ENCODE measurements around the gene COMT. TPM values are rescaled to one million over a fixed set of nuclear protein-coding genes. Genes with fewer than 3 reads are reported as not detected.
A peak's percentile ranks its signal among the peaks of the same experiment; 100 is the strongest.

The COMT gene
- total and polyA plus RNA-seq, 9 of the 15 experiments (the other 6 are each of a cell fraction or from before 2014, with no cell fraction given), result 12.5 to 351 (median 155) TPM

DNA sequence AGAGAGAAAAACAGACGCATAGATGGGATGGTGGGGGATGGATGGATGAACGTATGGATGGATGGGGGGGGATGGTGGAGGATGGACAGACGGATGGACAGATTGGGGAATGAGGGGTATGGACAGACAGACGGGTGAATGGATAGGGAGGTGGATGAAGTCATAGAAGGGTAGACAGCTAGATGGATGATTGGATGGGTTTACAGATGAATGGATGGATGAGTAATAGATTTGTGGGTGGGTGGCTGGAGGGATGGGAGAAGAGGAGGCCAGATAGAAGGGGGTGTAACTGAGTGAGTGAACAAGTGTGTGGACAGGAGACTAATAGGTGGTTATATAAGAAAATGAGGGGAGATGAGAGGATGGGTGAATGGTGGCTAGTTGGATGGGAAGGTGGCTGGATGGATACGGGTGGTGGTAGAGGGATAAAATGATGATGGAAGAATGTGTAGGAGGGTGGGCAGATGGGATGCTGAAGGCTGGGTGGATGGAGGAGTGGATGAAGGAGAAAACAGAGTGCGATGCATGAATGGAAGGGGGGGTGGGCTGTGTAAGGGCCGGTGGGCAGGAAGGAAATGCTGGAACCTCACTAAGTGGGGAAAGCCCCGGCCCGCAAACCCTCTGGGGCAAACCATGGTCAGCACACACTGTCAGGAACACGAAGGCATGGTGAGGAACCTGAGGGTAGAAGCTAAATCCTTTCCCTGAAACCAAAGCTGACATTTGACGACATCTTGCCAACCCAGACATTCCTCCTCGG, 53.5 kb downstream of the COMT start (continued):
- TF ChIP-seq NFRKB (IDR thresholded peaks at IDR 0.05; ENCODE audit: low read depth) (0 out of 2 replicates have a peak, but pooled peaks have one; percentile 26), RNF2 (IDR thresholded peaks at IDR 0.05) (no peak), ZNF143 (CRISPR knock-in tag; IDR thresholded peaks at IDR 0.05) (no peak), MTA2 (IDR thresholded peaks at IDR 0.05; ENCODE audit: low read depth) (no peak; the same call in none of the 2 replicates), TAF1 (IDR thresholded peaks at IDR 0.05; ENCODE audit: control insufficient read depth, extremely low read depth, insufficient read depth, low read length, severe bottlenecking) (no peak), RBFOX2 (IDR thresholded peaks at IDR 0.05; ENCODE audit: low read depth, low read length) (no peak), RFX7 (CRISPR knock-in tag; IDR thresholded peaks at IDR 0.05) (no peak), ZSCAN32 (CRISPR knock-in tag; IDR thresholded peaks at IDR 0.05) (no peak), SRSF1 (IDR thresholded peaks at IDR 0.05; ENCODE audit: low read depth, low read length) (no peak), GTF2F1 (IDR thresholded peaks at IDR 0.05; ENCODE audit: low read depth, low read length) (0 out of 2 replicates have a peak, but pooled peaks have one; percentile 26), DPF2 (IDR thresholded peaks at IDR 0.05) (0 out of 2 replicates have a peak, but pooled peaks have one; percentile 39), SMARCE1 (IDR thresholded peaks at IDR 0.05) (0 out of 2 replicates have a peak, but pooled peaks have one; percentile 44), ARHGAP35 (IDR thresholded peaks at IDR 0.05; ENCODE audit: partially characterized antibody) (peak; percentile 74), ZNF444 (CRISPR knock-in tag; IDR thresholded peaks at IDR 0.05) (no peak), ZNF354B (CRISPR knock-in tag; IDR thresholded peaks at IDR 0.05) (no peak)
- TF ChIP-seq, protein P1, sequence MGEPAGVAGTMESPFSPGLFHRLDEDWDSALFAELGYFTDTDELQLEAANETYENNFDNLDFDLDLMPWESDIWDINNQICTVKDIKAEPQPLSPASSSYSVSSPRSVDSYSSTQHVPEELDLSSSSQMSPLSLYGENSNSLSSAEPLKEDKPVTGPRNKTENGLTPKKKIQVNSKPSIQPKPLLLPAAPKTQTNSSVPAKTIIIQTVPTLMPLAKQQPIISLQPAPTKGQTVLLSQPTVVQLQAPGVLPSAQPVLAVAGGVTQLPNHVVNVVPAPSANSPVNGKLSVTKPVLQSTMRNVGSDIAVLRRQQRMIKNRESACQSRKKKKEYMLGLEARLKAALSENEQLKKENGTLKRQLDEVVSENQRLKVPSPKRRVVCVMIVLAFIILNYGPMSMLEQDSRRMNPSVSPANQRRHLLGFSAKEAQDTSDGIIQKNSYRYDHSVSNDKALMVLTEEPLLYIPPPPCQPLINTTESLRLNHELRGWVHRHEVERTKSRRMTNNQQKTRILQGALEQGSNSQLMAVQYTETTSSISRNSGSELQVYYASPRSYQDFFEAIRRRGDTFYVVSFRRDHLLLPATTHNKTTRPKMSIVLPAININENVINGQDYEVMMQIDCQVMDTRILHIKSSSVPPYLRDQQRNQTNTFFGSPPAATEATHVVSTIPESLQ (CRISPR knock-in tag; IDR thresholded peaks at IDR 0.05), result no peak
- TF ChIP-seq, protein P2, sequence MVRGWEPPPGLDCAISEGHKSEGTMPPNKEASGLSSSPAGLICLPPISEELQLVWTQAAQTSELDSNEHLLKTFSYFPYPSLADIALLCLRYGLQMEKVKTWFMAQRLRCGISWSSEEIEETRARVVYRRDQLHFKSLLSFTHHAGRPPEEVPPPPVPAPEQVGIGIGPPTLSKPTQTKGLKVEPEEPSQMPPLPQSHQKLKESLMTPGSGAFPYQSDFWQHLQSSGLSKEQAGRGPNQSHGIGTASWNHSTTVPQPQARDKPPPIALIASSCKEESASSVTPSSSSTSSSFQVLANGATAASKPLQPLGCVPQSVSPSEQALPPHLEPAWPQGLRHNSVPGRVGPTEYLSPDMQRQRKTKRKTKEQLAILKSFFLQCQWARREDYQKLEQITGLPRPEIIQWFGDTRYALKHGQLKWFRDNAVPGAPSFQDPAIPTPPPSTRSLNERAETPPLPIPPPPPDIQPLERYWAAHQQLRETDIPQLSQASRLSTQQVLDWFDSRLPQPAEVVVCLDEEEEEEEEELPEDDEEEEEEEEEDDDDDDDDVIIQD (CRISPR knock-in tag; IDR thresholded peaks at IDR 0.05), result no peak
- TF ChIP-seq, protein P3, sequence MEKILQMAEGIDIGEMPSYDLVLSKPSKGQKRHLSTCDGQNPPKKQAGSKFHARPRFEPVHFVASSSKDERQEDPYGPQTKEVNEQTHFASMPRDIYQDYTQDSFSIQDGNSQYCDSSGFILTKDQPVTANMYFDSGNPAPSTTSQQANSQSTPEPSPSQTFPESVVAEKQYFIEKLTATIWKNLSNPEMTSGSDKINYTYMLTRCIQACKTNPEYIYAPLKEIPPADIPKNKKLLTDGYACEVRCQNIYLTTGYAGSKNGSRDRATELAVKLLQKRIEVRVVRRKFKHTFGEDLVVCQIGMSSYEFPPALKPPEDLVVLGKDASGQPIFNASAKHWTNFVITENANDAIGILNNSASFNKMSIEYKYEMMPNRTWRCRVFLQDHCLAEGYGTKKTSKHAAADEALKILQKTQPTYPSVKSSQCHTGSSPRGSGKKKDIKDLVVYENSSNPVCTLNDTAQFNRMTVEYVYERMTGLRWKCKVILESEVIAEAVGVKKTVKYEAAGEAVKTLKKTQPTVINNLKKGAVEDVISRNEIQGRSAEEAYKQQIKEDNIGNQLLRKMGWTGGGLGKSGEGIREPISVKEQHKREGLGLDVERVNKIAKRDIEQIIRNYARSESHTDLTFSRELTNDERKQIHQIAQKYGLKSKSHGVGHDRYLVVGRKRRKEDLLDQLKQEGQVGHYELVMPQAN (IDR thresholded peaks at IDR 0.05; ENCODE audit: borderline replicate concordance), result peak; percentile 56
- TF ChIP-seq, protein P4, sequence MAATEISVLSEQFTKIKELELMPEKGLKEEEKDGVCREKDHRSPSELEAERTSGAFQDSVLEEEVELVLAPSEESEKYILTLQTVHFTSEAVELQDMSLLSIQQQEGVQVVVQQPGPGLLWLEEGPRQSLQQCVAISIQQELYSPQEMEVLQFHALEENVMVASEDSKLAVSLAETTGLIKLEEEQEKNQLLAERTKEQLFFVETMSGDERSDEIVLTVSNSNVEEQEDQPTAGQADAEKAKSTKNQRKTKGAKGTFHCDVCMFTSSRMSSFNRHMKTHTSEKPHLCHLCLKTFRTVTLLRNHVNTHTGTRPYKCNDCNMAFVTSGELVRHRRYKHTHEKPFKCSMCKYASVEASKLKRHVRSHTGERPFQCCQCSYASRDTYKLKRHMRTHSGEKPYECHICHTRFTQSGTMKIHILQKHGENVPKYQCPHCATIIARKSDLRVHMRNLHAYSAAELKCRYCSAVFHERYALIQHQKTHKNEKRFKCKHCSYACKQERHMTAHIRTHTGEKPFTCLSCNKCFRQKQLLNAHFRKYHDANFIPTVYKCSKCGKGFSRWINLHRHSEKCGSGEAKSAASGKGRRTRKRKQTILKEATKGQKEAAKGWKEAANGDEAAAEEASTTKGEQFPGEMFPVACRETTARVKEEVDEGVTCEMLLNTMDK (IDR thresholded peaks at IDR 0.05; ENCODE audit: borderline replicate concordance, insufficient read depth, low read depth, low read length, poor library complexity, severe bottlenecking), result no peak
- TF ChIP-seq, protein P5, sequence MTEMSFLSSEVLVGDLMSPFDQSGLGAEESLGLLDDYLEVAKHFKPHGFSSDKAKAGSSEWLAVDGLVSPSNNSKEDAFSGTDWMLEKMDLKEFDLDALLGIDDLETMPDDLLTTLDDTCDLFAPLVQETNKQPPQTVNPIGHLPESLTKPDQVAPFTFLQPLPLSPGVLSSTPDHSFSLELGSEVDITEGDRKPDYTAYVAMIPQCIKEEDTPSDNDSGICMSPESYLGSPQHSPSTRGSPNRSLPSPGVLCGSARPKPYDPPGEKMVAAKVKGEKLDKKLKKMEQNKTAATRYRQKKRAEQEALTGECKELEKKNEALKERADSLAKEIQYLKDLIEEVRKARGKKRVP (CRISPR knock-in tag; IDR thresholded peaks at IDR 0.05), result no peak
